ENCODE results near the gene WFDC1.
"Not testable (repeated sequence)": the region's sequence is repeated elsewhere in the genome, so short reads cannot be mapped to it uniquely, and the experiment has no call there.

The WFDC1 gene

DNA sequence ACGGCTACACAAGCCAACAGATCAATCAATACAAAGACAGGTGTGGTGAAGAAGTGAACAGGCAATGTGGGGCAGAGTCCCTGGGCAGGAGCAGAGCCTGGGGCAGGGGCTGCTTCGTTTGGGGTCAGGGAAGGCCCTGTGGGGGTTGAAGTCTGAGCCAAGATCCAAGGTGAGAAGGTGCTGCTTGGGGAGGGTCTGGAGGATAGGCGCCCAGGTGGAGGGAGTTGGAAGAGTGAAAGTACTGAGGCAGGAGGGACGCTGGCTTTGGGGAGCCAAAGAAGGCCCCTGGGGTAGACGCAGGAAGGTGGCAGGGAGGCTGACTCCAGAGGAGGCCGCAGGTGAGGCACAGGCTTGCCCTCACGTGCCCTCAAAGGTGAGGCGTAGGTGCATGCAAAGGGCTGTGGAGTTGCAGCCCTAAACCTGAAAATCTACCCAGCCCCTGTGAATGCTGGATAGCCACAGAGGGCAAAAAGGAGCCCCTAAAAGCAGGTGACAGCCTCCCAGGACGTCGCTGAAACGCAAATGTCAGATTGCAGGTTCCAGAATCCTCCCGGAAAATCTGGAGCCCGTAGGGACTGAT lies 33.3 kb downstream of the WFDC1 start:
- DNase-seq (ENCODE audit: low read depth in 2 of 2), result no peak

GRCh38 chr16:84329016-84329415 lies 34.3 kb downstream of the WFDC1 start:
- no peak for DNase-seq (ENCODE audit: low read depth in 2 of 2)

GRCh38 chr16:84329843-84330684 lies 35.4 kb downstream of the WFDC1 start:
- no peak for DNase-seq (ENCODE audit: low read depth in 2 of 2)

GRCh38 chr16:84330685-84331050 lies 36.0 kb downstream of the WFDC1 start:
- DNase-seq (ENCODE audit: low read depth in 2 of 2), result no peak

DNA sequence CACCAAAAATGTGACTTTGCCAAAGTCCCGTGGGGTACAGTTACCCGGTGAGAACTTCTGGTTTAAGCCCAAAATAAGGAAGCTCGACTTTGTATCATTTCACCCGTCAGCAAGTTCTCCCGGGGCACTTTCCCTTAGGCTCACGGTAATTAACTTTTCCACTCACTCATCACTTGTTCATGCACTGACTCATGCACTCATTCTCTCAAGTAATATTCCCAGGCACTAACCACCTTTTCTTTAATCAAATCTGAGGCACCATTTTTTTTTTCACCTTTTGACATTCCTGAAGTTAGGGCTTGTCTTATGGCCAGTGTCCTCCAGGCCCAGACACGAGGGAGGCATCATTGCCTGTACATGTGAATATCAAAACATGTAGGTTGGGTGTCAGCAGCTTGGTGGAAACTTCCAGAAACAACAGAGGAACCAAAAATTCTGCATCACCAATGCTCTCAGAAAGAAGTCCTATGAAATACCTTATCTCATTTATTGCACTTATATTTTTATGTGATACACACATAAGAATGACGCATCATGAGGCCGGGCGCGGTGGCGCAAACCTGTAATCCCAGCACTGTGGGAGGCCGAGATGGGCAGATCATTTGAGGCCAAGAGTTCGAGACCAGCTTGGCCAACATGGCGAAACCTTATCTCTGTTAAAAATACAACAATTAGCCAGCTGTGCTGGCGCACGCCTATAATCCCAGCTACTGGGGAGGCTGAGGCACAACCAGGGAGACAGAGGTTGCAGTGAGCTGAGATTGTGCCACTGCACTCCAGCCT lies 37.5 kb downstream of the WFDC1 start:
- DNase-seq (ENCODE audit: low read depth in 2 of 2), result no peak

- DNase-seq (ENCODE audit: low read depth in 2 of 2), result no peak
Measured at GRCh38 chr16:84332975-84333684, 38.5 kb downstream of the WFDC1 start.

DNA sequence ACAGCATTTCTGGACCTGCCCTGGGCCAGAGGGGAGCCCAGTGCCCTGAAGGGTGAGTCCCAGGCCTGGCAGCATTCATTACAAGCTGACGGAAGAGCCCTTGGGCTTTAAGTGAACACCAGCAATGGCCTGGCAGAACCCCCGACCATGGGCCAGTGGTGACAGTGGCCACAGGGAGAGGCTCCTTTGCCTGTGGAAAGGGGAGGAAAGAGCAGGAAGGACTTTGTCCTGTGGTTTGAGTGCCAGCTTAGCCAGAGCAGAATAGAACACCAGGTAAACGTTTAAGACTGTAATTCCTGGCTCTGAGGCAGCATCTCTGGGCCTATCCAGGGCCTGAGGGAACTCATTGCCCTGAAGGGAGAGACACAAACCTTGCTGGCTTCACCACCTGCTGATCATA lies 39.4 kb downstream of the WFDC1 start:
- no peak for DNase-seq (ENCODE audit: low read depth in 2 of 2)

- DNase-seq (ENCODE audit: low read depth in 2 of 2), result no peak
Measured at GRCh38 chr16:84334482-84334881, 39.8 kb downstream of the WFDC1 start.

DNA sequence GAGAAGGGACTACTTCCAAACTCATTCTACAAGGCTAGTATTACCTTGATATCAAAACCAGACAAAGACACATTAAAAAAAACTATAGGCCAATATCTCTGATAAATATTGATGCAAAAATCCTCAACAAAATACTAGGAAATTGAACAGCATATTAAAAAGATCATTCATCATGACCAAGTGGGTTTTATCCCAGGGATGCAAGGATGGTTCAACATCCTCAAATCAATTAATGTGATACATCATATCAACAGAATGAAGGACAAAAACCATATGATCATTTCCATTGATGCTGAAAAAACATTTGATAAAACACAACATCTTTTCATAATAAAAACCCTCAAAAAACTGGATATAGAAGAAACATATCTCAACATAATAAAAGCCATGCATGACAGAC lies 42.6 kb downstream of the WFDC1 start:
- DNase-seq (ENCODE audit: low read depth in 2 of 2), result not testable (repeated sequence)

GRCh38 chr16:84339311-84339710 lies 44.6 kb downstream of the WFDC1 start:
- DNase-seq (ENCODE audit: low read depth in 2 of 2), result no peak

- no peak for DNase-seq (ENCODE audit: low read depth in 2 of 2)
Measured at GRCh38 chr16:84339766-84340165, 45.1 kb downstream of the WFDC1 start.

DNA sequence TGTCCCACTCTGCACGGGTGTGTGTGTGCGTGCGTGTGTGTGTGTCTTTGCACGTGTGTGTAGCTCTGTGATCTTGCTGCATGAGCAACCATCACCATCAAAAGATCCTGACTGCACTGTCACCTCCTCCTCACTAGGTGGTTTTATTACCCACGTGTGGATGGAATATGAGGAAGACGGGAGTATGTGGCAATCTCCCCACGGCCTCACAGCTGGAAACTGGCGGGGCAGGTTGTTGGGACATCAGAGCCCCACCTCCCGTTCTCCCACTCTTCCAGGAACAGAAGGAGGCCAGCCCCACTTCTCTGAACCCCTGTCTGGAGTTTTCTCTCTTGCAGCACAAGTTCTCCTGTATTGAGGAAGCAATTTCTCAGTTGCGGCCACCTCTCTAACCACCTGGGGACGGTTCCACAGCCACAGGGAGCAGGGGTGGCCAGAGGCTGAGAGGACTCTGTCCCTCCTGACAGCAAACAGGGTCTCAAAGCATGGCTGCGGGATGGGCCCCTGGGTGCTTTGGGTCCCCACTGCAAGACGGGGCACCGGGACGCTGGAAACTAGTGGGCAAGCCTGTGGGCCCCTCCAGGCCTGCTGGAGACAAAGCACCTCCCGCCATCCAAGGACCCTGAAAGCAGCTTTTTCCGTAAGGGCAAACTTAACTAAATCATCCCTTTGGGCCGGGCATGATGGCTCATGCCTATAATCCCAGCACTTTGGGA lies 45.8 kb downstream of the WFDC1 start:
- DNase-seq (ENCODE audit: low read depth in 2 of 2), result no peak

GRCh38 chr16:84341528-84342295 lies 47.0 kb downstream of the WFDC1 start:
- DNase-seq (ENCODE audit: low read depth in 2 of 2), result no peak

GRCh38 chr16:84343800-84344199 lies 49.1 kb downstream of the WFDC1 start:
- not testable (repeated sequence) for DNase-seq (ENCODE audit: low read depth in 2 of 2)

DNA sequence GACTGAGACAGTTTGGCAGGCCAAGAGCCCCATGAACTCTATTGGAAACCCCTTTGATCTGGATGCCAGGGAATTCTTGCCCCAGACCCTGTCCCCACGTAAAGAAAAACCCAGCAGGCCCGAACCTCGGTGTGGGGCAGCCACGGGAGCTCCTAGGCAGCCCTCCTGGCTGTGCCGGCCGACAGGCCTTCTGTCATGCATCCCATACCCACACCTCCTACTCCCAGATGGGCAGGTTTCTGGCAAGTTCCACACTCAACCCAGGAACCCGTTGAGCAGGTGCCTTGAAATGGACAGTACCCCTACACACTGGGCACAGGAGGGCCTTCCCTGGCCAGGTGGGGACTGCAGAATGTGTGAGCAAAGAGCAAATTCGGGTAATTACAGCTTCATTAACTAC lies 50.1 kb downstream of the WFDC1 start:
- DNase-seq (ENCODE audit: low read depth in 2 of 2), result no peak

DNA sequence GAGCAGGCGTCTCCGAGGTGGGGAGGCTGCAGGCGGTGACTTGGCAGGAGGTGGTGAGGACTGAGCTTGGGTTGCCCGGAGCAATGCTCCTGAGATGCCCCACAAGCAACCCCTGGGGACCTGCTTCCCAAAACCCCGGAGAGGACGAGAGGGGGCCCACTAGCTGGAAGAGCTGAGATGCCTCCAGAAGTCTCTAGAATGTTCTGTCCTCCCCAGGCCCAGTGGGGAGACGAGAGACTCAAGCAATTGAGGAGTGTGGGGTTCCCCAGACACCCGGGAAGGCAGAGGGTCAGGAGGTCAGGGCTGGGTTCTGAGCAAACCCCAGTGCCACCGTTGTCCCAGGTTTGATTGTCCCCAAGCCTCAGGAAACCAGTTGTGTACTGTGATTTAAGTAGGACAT lies 52.5 kb downstream of the WFDC1 start:
- DNase-seq (ENCODE audit: low read depth in 2 of 2), result no peak

DNA sequence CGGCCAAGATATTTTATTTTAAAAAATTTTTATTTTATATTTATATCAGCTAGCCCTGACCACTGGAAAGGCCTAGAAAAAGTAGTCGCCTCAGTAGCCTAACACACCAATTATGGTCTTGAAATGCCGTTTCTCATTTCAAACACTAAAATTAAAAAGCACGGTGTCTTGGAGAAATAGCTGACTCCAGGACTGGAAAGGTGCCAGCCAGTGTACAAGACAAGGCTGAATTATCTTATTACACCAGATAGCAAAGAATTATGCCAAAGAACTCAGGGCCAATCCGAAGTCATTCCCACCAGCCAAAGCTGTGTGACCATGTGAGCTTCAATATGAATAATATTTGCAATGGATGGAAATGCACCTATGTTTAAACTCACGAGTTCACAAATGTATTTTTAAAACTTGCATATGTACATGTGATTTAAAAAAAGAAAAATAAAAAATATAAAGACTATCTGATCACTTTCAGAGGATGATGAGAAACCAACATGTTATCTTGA lies 53.8 kb downstream of the WFDC1 start:
- DNase-seq (ENCODE audit: low read depth in 2 of 2), result no peak

DNA sequence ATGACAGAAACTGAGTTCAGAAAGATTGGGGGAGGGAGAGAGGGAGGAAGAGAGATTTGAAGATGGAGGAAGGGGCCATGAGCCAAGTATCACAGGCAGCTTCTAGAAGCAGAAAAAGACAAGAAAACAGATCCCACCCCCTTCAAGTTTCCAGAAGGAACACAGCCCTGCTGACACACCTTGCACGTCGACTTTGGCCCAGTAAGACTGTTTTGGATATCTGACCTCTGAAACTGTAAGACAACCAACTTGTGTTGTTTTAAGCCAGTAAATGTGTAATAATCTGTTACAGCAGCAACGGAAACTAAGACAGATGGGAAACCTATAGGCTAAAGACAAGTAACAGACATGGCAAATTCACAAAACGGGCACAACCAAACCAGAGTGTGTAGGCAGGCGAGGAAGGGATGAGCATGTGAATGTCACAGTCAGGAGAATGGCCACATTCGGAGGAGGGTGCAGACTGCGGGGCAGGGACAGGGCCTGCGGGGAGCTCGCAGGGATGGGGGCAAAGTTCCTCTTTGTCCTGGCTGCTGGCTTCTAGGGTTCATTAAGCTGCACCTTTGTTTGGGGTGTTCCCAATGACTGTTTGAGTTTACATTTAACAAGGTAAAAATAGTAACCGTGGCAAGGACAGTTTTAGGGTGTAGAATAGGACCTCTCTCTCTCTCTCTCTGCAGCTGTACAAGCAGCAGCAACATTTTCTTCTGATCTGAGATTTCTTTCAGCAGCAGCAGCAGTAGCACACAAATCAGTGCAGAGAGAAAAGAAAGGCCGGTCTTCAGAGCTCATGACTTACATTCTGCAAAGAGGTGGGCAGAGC lies 55.4 kb downstream of the WFDC1 start:
- no peak for DNase-seq (ENCODE audit: low read depth in 2 of 2)

DNA sequence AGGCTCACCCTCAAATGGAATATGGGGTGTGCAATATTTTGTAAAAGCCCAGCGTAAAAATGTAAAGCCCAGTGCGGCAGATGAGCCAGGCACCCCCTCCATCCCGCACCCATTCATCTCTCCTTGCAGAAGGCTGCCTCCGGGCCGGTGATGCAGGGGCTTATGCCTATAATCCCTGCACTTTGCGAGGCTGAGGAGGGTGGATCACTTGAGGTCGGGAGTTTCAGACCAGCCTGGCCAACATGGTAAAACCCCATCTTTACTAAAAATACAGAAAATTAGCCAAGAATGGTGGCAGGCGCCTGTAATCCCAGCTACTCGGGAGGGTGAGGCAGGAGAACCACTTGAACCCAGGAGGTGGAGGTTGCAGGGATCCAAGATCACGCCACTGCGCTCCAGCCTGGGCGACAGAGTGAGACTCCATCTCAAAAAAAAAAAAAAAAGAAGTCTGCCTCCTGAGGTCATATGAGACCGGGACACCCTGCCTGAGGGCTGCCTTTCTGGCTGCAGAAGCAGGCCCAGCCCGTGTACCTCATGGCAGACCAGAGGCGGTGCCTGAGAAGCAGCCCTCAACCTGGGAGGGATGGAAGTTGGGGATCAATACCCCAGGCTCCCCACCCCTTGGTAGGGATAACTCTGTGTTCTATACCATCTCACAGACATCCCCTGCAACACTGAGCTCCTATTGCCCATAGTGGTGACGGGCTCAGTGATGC lies 56.2 kb downstream of the WFDC1 start:
- no peak for DNase-seq (ENCODE audit: low read depth in 2 of 2)
